Neural progenitor cell (in vitro differentiated cells): ENCODE results near the gene EME2.

Experiments
- CTCF ChIP-seq: fragments of 200-600 bp; sonication (generic); IDR thresholded peaks from 2 replicates; pipeline ENCODE4 v1.5.1; 2017; ENCODE audit warnings: antibody characterized with exemption, mild to moderate bottlenecking
- EZH2 ChIP-seq: fragments of 200-600 bp; sonication (generic); IDR thresholded peaks from 2 replicates; pipeline ENCODE4 v1.6.1; 2017; ENCODE audit warnings: antibody characterized with exemption, mild to moderate bottlenecking, moderate library complexity
- EZH2phosphoT487 ChIP-seq: fragments of 200-600 bp; sonication (generic); IDR thresholded peaks from 2 replicates; pipeline ENCODE4 v1.6.1; 2017; ENCODE audit warnings: antibody characterized with exemption

- TF ChIP-seq CTCF (no peak), EZH2phosphoT487 (no peak), EZH2 (no peak)
Observed at GRCh38 chr16:1800701-1801100, 28.1 kb downstream of the EME2 start.
